Stimulated activated CD8-positive, alpha-beta memory T cell treated with anti-CD3 and anti-CD28 coated beads, Interleukin-15, amount 100 ng/mL, for 1 hour (primary cell): Measurements from ENCODE around the gene HEMGN.
A peak's percentile ranks its signal among the peaks of the same experiment; 100 is the strongest.
"Not testable (repeated sequence)": the region's sequence is repeated elsewhere in the genome, so short reads cannot be mapped to it uniquely, and the experiment has no call there.

ENCODE experiments used
- DNase-seq: peaks from one replicate; pipeline ENCODE4 v3.0.0-alpha.2; 2020; ENCODE audit warnings: low read depth

HEMGN gene

GRCh38 chr9:97938081-97938644, at the start of gene HEMGN:
TSS of gene HEMGN (minus strand) at chr9:97938172. CDS start at chr9:97938136, 36 bp downstream.
- DNase-seq = no peak

DNA sequence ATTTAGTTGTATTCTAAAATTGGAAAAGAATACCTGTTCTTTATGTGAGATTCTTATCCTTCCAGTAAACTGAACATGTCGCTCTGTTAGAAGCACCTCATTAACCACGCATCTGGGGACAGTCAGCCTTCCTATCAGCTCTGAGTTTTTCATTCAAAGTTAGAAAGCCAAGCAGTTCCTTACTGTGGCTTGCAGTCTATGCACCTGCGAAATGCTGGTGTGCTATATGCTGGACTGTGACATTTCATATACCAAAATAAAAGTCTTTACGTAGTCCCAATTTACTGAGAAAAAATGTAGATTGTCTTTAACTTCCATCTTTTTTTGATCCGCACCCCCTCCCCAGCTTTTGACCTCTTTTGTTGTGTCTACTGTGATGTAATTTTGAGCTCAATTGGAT, 49.5 kb upstream of the HEMGN start:
- no peak for DNase-seq

- no peak for DNase-seq
Measured at GRCh38 chr9:97985058-97985861, 47.3 kb upstream of the HEMGN start.

DNA sequence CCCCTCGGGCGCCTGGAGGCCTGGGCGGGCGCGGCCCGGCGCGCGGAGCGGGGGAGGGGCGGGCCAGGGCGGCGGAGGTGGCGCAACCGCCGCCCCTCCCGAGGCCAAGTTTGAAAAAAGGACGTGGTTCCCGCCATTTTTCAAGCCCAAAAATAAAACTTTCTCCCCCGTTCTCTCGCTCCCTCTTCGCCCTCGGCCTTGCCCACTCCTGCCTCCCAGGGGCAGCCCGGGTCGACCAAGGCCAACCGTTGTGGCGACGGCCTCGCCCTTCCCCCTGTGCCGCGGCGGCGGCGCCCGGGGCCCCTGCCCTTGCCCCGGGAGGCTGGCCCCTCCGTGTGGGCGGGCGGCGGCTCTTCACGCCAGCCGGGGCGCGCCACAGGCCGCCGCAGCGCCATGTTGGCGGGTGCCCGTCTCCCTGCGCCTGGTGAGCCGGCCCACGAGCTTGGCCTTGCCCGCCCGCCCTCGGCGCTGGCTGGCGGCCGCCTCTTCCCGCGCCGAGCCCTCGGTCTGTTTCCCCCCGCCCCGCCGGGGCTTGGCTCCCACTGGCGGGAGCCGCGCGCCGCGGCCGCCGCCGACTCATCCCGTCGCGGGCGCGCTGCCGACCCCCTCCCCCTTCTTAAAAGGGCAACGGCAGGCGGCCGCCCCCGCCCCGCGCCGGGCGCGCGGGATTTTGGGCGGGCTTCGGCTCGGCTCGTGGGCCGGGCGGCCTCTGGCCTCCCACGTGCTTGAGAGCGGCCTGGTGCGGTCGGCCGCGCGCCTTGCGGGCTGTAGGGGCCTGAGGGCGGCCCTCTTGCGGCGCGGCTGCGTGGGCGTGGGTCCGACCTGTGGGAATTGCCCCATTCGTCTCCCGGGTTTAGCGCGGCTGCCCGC, 46.5 kb upstream of the HEMGN start:
- DNase-seq = peak; percentile 55

GRCh38 chr9:97983589-97984187, 45.7 kb upstream of the HEMGN start:
- peak; percentile 28 for DNase-seq

- peak; percentile 85 for DNase-seq
Measured at GRCh38 chr9:97982683-97983588, 45.0 kb upstream of the HEMGN start, which contains the start of gene ANP32B. TSS of gene ANP32B (plus strand) at chr9:97983341. CDS start at chr9:97983556, 215 bp downstream.

DNA sequence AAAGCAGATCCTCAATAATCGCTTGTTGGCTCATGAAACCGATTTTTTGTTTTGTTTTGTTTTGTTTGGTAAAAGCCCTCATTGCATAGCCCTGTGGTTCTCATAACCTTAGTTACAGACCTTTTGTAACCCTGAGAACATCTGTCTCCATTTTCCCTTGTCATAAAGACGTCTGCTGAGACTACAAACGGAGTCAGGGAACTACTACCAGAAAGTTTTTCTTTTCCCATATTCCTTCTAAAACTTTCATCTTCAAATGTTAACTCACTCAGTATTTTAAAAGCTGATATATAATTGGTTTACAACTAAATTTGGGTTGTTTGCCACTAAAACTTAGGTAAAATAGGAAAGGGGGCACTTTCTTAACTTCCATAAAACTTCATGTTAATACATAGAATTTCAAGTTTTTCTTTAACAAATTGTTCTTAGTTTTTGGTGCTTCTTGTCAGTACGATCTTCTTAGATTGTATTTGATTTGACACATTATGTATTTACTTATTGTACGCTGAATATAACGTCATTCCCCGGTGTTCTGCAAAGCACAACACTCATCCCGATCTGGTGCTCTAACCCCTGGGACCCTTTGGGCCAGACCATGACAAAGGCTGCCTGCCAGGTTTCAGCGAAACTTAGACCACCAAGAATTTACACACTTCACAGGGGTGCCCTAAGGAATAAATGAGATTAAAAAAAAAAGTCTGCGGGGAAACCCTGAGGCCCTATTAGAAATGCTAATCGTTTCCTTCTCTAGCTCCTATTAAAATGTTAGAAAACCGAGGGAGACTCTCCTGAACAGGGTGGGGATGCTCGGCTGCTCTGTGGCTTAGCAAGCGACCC, 44.1 kb upstream of the HEMGN start:
- DNase-seq = no peak

- DNase-seq = no peak
Measured at GRCh38 chr9:97980918-97981845, 43.2 kb upstream of the HEMGN start.

DNA sequence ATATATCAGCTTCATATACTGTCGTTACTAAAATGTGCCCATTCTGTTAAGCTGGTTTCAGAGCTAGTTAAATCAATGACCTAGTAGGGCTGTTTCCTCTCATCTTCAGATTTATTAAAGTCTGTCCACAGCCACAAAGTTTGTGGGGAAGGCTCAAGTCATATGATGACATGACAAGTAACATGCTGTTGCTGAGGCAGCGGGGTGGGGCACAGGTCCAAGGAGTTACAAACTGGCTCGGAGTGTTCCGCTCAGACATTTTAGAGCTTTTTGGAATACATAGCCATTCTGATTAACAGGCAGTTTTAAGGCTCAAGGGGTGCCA, 42.5 kb upstream of the HEMGN start:
- no peak for DNase-seq

DNA sequence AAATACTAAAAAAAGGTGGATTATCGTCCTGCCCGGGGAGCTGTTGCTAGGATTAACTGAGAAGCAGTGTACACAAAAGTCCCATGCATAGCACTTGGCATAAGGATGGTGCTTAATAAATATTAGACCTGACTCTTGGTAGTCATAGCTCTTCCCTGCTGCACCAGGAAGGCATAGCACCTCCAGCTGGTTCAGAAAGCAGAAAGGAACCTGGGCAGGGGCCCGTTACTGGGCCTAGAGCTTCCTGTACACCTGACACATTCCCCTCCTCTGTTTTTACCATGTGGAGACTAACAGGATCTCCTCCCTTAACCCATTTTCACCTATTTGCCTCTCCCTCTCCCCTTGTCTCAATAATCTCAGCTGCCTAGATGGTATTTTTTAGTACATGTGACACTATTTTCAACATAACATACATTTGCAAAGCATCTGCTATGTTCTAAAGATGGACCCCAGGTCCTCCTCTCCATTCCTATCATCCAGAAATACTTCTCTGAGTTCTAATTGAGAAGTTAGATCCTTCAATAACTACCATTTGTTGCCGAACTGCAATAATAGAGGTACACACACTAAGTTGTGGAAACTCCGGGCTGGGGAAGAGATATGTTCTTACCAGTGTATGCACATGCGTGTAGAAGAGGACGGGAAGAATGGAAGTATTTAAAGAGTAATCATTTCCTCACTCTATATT, 42.0 kb upstream of the HEMGN start:
- DNase-seq = no peak

DNA sequence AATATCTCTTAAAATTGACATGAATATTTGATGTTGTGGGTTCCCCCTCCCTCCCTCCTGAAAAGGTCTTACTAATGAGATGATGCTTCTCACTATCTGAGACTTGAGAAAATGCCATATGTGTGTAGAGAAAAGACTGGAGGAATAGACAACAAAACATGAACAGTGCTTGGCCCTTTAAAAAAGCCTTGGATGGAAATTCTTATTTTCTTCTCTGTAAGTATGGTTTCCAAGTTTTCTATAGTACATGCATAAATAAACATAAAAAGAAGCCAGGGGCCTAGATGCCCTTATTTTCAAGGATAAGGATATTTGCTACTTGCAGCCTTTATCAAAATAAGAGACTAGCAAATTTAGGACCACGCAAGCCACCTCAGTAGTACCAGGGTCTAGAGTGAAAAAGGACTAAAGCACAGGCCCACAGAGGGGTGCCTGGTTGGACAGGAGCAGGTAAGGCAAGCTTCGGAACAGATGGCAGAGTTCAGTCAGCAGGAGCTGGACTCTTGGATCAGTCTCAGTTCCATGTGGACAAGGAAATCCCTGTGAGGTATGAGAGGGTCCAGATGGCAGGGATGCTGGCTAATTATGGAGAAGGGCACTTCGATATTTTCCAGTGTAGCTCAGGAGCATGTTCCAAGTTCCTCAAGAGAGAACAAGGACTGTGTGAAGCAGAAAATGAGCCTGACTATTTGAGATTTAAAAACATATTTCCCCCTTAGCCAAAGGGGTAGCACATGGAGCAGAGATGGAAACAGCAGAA, 40.6 kb upstream of the HEMGN start:
- DNase-seq = no peak

- DNase-seq = not testable (repeated sequence)
Measured at GRCh38 chr9:97976633-97977032, 38.7 kb upstream of the HEMGN start.

GRCh38 chr9:97975376-97975775, 37.4 kb upstream of the HEMGN start:
- no peak for DNase-seq

DNA sequence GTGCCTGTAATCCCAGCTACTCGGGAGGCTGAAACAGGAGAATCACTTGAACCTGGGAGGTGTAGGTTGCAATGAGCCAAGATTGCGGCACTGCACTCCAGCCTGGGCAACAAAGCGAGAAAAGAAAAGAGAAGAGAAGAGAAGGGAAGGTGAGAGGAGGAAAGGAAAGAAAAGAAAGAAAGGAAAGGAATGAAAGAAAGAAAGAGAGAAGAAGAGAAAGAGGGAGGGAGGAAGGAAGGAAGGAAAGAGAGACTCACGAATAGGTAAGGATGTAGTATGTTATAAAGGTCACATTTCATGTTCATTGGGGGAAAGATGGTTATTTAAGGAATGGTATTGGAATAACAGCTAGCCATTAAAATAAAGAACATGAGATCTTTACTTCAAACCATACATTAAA, 34.8 kb upstream of the HEMGN start:
- no peak for DNase-seq

GRCh38 chr9:97970165-97970564, 32.2 kb upstream of the HEMGN start:
- DNase-seq = no peak

DNA sequence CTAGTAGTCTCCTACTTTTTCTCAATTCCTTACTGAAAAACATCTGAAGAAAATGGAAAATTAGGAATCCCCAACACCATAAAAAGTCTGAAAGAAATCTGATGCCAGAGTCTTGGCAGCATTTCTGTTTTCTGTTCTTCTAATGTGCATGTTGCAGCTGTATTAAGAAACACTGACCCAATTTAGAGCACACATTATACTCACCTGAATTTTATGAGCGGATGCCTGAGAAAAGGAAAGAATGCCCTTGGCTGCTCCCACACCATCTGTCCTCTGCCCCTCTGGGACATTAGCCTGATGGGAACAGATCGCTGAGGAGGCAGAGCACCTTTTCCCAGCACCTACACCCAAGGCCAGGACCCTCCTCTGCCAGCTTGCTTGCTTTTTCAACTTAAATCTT, 31.0 kb upstream of the HEMGN start:
- DNase-seq = no peak

DNA sequence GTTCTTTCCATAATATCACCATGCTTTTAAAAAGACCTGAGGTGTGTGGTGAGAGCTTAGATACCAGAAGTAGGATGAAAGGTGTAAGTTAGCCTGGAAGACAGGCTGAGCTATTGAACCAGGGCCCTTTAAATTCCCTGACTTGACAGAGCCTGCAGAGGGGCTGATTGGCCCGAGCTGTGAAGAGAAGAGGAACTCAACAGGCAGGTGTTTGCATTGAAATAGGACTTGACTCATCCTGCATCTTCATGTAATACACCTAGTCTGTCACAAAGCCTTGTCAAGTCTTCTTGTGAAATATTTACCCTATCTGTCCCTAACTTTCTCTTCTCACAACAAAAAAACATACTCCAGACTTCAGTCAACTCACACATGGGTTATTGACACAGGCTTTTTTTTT, 28.5 kb upstream of the HEMGN start:
- no peak for DNase-seq

- DNase-seq = no peak
Measured at GRCh38 chr9:97964901-97965300, 26.9 kb upstream of the HEMGN start.
